ENCODE measurements around the gene CTIF. TPM values are rescaled to one million over a fixed set of nuclear protein-coding genes. Genes with fewer than 3 reads are reported as not detected.

CTIF gene
- total RNA-seq, 1 donor from 2014 or later = 72.4 TPM

DNA sequence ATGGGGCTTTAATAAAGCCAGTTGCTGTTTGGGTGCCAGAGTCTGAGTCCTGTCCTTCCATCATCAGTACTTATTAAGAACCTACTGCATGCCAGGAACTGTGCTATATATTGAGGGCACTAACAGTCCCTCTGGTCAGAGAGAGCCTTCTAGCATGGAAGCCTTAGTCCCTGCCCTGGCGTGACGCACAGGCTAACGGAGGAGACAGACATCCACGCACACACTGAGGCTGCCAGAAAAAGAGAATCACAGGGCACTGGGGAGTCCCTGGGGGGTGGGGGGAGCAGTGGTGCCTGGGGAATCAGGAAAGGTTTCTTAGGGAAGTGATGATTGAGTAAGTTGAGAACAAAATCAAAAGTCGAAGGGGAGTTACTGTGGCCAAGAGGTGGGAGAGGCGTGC lies 31.5 kb downstream of the CTIF start:
- TF ChIP-seq CTCF (IDR thresholded peaks at IDR 0.05) = no peak
- DNase-seq = no peak

GRCh38 chr18:48571639-48572384 lies 33.0 kb downstream of the CTIF start:
- Histone ChIP-seq H3K4me3 (no peak overlapping the region), H3K36me3 (no peaks in the 10 kb centered on the region), H3K27ac (no peak overlapping the region), H3K27me3 (no peaks in the 10 kb centered on the region), H3K9me3 (no peaks in the 10 kb centered on the region), H3K4me1 (no peaks in the 10 kb centered on the region)
- DNase-seq (no peak), ATAC-seq (no peak)
- intact Hi-C loops (cut with DNase I) = no loop called here
- TF ChIP-seq CTCF (IDR thresholded peaks at IDR 0.05) = no peak

More for the DNA sequence above, 31.5 kb downstream of the CTIF start:
- H3K4me3 ChIP-seq = no peak overlapping the region
- intact Hi-C loops (cut with DNase I) = no loop called here
- ATAC-seq = no peak
- no peaks in the 10 kb centered on the region for H3K36me3 ChIP-seq
- H3K9me3 ChIP-seq = no peaks in the 10 kb centered on the region
- no peaks in the 10 kb centered on the region for H3K27me3 ChIP-seq
- no peaks in the 10 kb centered on the region for H3K4me1 ChIP-seq
- no peak overlapping the region for H3K27ac ChIP-seq

DNA sequence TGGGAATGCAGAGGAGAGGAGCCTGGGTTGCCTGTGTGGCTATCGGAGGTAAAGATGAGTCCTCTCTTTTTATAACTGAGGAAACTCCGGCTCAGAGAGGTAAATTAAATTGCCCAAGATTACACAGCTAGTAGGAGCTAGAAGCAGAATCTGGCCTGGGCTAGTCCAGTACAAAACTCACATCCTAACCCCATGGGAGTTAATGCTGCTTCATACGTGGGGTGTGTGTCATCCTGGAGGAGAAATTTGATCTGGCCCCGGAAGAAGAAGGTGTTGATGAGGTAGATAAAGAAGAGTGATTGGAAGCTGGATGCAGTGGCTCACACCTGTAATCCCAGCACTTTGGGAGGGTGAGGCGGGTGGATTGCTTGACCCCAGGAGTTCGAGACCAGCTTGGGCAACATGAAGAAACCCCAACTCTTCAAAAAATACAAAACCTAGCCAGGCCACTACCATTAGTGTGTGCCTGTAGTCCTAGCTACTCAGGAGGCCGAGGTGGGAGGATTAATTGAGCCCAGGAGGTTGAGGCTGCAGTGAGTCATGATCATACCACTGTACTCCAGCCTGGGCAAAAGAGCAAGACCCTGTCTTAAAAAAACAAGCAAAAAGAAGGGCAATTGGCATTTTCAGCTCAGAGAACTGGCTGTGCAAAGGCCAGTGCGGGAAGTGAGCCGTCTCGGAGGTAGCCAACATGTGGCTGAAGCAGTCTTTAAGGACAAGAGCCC lies 33.7 kb downstream of the CTIF start:
- H3K27ac ChIP-seq = no peak overlapping the region
- H3K27me3 ChIP-seq = no peaks in the 10 kb centered on the region
- DNase-seq (no peak), ATAC-seq (no peak)
- intact Hi-C loops (cut with DNase I) = no loop called here
- H3K36me3 ChIP-seq = no peaks in the 10 kb centered on the region
- no peaks in the 10 kb centered on the region for H3K9me3 ChIP-seq
- no peak overlapping the region for H3K4me3 ChIP-seq
- no peak for TF ChIP-seq CTCF (IDR thresholded peaks at IDR 0.05)
- no peaks in the 10 kb centered on the region for H3K4me1 ChIP-seq

DNA sequence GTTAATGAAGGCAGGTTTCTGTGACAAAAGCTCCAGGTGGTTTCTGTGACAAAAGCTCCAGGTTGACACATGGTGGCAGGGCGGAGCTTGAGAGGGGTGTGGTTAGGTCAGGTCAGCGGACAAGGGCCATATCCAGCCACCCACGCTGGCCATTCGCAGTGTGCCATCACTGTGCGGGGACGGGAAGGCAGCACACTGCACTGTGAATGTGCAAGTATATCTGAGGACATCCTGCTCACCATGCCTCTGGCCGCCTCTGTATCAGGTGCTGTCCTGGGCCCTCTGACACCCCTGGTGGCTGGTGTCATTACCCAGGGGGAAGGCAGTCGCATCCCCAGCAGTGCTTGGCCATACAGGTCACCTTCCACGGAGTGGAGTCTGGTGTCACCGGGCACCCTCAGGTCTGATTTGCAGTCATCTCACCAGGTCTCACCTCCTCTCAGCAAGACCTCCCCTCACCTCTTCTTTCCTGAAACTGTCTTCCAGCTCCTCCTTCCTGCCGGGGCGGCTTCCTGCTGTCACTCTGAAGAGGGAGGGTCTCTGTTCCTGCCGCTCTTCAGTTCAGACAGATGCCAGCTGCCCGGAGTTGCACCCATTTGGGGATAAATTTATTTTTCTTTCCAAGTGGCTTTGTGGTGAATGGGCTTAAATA lies 34.9 kb downstream of the CTIF start:
- Histone ChIP-seq H3K27me3 (no peaks in the 10 kb centered on the region), H3K36me3 (no peaks in the 10 kb centered on the region), H3K27ac (no peak overlapping the region), H3K4me1 (no peaks in the 10 kb centered on the region), H3K4me3 (no peak overlapping the region), H3K9me3 (no peaks in the 10 kb centered on the region)
- intact Hi-C loops (cut with DNase I) = no loop called here
- no peak for TF ChIP-seq CTCF (IDR thresholded peaks at IDR 0.05)
- ATAC-seq (peak; percentile 29), DNase-seq (no peak)

DNA sequence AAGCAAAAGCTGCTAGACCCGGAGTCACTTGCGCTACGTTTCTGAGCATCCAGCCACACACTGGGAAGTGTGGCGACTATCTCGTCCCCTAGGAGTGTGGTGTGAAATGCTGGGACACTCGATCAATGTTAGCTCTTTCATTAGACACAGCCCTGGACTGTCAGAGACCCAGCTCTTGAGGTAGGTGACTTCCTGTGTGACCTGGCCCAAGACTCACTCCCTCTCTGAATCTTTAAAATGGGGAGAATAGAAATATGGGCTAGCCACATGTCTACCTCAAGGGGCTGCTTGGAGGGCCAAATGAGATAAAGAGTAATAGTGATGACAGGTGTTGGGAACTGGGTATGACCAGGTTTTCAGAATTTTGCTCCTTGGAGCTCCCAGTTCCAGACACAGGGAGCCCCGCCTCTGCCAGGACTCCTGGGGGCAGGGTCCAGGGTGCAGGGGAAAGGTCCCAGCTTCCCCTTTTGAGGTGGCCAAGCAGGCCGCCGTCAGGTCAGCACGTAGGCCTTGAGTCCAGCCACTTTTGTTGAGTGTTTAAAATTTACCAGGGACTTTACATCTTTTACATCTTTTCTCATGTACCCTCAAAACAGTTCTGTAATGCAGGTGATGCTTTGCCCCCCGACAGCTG lies 36.0 kb downstream of the CTIF start:
- H3K27ac ChIP-seq = no peak overlapping the region
- no peaks in the 10 kb centered on the region for H3K36me3 ChIP-seq
- intact Hi-C loops (cut with DNase I) = no loop called here
- DNase-seq (no peak), ATAC-seq (no peak)
- no peak for TF ChIP-seq CTCF (IDR thresholded peaks at IDR 0.05)
- no peaks in the 10 kb centered on the region for H3K4me1 ChIP-seq
- H3K4me3 ChIP-seq = no peak overlapping the region
- no peaks in the 10 kb centered on the region for H3K9me3 ChIP-seq
- H3K27me3 ChIP-seq = no peaks in the 10 kb centered on the region

Measured in upper lobe of right lung (tissue), 1 donor.